Mucosa of gallbladder (tissue), 1 donor: ENCODE data around the gene GALR3. TPM values are rescaled to one million over a fixed set of nuclear protein-coding genes. Genes with fewer than 3 reads are reported as not detected.
A peak's percentile ranks its signal among the peaks of the same experiment; 100 is the strongest.

ENCODE experiments used
- DNase-seq: peaks from one replicate; pipeline ENCODE4 v3.0.0-alpha.2; 2020; ENCODE audit warnings: low spot score
- total RNA-seq: library from RNA; stranded (reverse); gene quantifications from one replicate; pipeline ENCODE4 v1.2.1, GENCODE V29; 2021
- donor health status: DM: no; HTN: no; CAD: no.

Gene GALR3
- total RNA-seq, 1 donor from 2014 or later = 0.29 TPM

DNA sequence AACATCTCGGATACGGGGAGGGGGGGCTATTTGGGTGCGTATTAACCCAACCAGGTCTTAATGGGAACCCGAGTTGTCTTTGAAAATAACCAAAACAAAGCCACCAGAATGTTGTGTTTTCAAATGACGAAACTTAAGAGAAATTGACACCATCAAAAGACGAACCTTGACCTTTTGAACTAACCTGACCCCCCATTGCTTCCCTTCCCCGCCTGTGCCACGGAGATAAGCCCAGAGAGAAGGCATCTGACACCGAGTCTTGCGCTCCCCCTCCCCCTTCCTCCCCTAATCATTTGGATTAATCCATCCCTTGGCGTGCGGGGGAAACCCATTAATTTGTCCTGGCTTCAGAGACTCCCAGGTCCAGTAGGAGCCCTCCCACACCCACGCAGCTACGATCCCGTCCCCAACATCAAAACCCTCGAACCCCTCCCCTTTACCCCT lies 20.0 kb upstream of the GALR3 start:
- no peak for DNase-seq

DNA sequence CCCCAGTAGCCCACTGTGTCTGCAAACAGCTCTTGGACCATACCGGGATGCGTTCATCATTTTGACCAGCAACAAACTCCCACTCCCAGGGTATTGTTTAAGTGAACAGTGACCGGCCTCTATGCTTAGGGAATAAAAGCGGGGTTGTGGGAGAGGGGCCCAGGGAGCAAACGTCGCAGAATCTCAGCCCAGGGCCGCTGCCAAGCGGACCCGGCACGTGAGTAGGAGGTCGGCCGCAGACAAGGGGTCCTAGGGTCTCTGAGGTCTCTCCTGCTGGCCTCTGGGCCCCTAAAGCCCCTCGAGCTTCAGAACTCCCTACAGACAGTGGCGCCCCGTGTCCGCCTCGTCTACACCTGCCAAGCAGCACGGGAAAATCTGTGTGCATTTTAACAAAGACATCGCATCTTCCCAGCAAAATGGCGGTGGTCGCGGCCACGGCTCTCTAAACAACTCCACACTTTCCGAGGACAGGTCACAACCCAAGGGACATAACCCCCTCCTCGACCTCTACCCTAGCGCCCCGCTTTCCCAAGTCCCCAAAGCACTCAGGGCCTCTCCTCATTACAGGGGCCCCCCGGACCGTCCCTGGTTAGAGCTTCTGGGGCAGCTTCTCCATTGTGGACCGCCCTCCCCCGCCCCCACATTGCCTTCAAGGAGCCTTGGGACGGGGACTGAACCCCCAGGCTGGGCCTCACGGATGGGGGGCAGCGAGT lies 19.4 kb upstream of the GALR3 start:
- DNase-seq = no peak

DNA sequence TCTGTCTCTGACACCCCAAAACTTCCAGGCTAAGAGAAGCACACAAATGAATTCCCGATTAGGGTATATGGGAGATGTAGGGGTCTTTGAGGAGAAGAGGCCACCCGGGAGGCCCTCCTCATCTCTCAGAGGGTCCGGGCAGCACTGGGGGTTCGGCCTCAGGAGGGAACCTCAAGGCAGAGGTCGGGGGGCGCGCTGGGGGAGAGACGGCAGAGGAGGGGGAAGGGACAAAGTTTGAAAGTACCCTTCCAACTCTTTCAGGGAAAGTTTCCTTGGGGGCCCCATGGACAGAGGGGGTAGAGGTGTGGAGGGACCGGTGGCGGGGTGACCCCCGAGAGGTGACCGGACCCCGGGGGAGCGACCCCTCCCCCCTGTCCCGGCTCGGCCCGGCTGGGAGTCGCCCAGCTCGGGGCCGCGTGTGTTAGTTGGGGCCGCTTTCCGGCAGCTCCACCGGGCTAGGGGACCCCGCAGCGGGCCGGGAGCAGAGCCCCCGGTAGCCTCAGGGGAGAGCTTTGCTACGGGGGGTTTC lies 18.8 kb upstream of the GALR3 start:
- no peak for DNase-seq

DNA sequence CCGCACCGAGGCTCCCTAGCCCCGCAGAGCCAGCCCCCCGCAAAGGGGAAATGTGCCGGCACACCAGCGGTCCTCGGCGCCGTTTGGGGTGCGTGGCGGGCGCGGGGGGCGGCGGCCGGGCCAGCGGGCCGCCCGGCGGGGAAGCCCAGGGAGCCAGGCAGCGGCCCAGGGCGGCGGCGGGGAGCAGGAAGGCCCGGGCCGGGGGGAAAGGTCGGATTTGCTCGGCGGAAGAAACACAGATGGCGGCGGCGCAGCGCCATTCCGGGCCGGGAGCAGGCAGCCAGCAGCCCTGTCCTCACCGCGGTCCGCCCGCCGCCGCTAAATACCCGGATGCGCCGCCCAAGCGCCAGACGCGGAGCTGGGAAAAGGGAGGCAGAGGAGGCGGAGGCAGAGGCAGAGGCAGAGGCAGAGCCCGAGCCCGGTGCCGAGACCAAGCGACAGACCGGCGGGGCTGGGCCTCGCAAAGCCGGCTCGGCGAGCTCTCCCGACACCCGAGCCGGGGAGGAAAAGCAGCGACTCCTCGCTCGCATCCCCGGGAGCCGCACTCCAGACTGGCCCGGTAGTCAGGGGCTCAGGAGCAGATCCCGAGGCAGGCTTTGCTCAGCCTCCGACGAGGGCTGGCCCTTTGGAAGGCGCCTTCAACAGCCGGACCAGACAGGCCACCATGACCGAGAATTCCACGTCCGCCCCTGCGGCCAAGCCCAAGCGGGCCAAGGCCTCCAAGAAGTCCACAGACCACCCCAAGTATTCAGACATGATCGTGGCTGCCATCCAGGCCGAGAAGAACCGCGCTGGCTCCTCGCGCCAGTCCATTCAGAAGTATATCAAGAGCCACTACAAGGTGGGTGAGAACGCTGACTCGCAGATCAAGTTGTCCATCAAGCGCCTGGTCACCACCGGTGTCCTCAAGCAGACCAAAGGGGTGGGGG lies 18.0 kb upstream of the GALR3 start:
- peak; percentile 91 for DNase-seq

DNA sequence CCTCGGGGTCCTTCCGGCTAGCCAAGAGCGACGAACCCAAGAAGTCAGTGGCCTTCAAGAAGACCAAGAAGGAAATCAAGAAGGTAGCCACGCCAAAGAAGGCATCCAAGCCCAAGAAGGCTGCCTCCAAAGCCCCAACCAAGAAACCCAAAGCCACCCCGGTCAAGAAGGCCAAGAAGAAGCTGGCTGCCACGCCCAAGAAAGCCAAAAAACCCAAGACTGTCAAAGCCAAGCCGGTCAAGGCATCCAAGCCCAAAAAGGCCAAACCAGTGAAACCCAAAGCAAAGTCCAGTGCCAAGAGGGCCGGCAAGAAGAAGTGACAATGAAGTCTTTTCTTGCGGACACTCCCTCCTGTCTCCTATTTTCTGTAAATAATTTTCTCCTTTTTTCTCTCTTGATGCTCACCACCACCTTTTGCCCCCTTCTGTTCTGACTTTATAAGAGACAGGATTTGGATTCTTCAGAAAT lies 17.3 kb upstream of the GALR3 start:
- DNase-seq = no peak

DNA sequence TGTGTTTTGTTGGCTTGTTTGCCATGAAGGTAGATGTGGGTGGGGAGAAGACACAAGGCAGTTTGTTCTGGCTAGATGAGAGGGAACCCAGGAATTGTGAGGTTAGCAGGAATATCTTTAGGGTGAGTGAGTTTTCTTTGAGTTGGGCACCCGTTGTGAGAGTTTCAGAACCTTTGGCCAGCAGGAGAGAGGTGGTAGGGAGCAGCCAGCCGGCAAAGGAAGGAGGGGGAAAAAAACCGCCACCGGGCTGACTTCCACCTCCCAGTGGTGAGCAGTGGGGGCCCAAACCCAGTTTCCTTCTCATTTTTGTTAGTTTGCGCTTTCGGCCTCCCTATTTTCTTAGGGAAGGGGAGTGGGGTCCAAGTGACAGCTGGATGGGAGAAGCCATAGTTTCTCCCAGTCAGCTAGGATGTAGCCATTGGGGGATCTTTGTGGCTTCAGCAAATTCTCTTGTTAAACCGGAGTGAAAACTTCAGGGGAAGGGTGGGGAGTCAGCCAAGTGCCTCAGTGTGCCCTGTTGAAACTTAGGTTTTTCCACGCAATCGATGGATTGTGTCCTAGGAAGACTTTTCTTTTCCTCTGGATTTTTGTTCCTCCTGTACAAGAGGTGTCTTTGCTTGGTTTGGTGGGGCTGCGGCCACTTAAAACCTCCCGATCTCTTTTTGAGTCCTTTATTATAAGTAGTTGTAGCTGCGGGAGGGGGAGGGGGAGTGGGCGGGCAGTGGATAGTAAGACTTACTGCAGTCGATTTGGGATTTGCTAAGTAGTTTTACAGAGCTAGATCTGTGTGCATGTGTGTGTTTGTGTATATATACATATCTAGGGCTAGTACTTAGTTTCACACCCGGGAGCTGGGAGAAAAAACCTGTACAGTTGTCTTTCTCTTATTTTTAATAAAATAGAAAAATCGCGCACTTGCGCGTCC lies 16.5 kb upstream of the GALR3 start:
- no peak for DNase-seq

DNA sequence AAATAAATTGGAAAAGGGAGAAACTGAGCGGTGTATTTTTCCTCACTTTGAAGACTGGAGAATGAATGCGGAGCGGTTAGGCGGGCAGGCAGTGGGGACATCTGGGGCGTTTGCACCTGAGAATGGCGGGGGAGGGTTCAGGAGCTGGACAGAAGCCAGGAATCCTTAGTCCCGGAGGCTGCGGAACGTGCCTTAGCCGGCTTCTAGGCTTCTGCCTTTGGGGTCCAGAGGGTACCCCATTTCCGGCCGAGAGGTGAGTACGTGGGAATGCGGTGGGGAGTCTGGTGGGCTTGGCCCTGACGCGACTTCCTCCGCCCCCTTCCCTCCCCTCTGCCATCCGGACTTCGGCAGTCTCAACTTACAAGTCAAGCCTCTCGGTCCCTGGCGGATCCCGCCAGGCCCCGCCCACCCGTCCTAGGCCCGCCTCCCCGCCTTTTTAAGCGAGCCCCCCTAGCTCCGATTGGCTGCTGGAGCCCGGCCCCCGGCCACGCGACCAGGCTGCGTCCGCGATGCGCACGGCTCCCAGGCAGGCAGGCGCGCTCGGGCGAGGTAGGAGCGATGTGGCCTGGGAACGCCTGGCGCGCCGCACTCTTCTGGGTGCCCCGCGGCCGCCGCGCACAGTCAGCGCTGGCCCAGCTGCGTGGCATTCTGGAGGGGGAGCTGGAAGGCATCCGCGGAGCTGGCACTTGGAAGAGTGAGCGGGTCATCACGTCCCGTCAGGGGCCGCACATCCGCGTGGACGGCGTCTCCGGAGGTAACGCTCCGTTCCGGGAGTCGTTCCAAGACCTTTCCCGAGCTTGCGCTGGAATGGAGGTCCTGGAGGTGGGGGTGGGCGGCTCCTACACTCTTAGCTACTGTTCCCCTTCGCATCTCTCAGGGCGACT lies 15.5 kb upstream of the GALR3 start, which contains the start of gene GCAT:
Gene GCAT, plus strand, starts transcription at position 525 of the 884 bp plus-strand sequence. Its CDS starts 34 bp downstream, at position 559.
- peak; percentile 97 for DNase-seq

DNA sequence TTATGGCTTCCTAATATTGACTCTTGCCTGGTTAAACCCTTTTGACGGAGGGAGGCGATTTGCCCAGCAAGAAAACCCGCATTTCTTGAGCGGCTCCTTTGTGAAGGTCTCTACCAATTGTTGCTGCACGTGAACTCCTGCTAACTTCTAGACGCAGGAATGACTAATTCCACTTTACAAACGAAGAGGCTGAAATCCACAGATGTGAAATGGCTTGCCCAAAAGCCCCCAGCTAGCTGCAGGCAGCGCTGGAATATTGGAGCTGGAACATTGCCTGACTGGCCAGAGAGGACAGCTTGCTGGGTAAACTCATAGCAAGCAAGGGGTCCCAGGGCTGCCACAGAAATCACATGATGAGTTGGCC lies 14.9 kb upstream of the GALR3 start:
- no peak for DNase-seq

DNA sequence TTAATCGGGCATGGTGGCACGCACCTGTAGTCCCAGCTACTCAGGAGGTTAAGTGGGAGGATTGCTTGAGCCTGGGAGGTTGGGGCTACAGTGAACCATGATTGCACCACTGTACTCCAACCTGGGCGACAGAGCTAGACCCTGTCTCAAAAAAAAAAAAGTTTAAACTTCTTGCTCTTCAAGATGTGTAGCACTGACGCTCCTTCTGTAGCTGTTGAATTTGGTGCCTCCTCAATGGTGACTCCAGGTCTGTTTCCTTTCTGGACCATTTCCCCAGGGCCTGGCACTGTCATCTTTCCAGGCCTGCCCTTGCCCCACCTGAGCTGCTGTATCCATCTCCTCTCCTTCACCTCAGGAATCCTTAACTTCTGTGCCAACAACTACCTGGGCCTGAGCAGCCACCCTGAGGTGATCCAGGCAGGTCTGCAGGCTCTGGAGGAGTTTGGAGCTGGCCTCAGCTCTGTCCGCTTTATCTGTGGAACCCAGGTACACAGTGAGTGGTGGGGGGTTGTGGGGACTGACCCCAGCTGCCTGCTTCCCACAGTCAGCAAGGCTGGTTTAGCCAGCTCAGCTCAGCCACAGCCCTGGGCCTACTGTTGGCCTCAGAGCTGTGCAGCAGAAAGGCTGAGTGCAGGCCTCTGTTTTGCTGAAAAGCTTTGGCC lies 13.4 kb upstream of the GALR3 start:
- no peak for DNase-seq

DNA sequence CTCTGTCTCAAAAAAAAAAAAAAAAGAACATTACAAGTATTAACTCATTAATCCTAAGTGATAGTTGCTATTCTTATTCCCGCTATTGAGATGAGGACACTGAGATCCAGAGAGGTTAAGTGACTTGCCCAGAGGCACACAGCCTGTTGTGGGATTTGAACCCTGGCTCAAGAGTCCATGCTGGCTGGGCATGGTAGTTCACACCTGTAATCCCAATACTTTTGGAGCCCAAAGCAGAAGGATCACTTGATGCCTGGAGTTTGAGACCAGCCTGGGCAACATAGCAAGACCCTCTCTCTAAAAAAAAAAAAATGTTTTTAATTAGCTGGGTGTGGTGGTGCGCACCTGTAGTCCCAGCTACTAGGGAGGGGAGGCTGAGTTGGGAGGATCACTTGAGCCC lies 11.3 kb upstream of the GALR3 start:
- no peak for DNase-seq

DNA sequence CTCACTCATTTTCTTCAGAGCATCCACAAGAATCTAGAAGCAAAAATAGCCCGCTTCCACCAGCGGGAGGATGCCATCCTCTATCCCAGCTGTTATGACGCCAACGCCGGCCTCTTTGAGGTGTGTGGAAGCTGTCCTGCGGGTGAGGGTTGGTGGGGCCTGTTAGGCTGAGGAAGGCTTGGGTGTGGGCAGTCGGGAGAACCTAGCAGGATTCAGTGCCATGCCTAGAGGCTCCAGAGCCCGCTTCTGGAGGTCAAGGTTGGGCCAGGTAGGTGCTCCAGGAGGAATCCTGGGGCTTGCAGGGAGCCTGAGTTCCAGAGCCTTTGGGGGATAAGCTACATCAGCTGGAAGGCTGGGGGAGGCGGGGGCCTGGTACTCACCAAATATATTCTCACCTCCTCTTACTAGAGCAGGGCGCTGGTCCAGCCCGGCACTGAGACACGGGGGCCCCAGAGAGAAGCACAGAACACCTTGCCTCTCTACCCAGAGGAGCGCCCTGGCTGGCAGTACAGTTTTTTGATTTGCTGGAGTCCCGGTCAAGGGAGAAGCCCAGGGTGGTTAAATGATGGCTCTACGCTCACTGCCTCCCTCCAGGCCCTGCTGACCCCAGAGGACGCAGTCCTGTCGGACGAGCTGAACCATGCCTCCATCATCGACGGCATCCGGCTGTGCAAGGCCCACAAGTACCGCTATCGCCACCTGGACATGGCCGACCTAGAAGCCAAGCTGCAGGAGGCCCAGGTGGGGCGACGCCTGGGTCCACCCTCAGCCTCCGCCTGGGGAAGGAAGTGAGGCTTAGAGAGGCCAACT lies 10.1 kb upstream of the GALR3 start:
- no peak for DNase-seq

DNA sequence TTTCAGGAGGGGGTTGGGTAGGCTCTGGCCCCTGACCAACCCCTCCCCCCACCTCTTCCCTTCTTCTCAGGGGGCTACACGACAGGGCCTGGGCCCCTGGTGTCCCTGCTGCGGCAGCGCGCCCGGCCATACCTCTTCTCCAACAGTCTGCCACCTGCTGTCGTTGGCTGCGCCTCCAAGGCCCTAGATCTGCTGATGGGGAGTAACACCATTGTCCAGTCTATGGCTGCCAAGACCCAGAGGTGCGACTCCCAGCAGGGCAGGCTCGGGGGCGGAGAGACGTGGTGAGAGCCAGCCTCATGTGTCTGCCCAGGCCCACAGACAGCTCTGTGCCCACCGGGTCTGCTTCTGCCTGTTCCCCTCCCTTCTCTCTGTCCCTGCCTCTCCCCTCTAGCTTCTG lies 7.6 kb upstream of the GALR3 start:
- no peak for DNase-seq

DNA sequence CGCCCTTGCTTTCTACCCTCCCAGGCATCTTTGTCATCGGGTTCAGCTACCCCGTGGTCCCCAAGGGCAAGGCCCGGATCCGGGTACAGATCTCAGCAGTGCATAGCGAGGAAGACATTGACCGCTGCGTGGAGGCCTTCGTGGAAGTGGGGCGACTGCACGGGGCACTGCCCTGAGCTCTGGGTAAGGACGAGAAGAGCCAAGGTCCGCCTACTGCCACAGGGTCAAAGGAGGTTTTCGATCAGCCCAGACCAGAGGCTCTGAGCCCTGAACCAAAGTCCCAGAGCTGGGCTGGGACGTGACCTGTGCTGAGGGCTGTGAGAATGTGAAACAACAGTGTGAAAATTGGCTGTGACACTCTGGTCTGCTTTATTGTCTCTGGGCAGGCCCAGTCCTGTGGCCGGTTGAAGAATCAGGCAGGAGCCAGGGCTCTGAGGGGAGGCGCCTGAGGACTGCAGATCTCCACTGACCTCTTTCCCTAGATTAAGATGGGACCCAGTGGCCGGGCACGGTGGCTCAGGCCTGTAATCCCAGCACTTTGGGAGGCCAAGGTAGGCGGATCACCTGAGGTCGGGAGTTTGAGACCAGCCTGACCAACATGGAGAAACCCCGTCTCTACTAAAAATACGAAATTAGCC lies 6.5 kb upstream of the GALR3 start:
- no peak for DNase-seq

DNA sequence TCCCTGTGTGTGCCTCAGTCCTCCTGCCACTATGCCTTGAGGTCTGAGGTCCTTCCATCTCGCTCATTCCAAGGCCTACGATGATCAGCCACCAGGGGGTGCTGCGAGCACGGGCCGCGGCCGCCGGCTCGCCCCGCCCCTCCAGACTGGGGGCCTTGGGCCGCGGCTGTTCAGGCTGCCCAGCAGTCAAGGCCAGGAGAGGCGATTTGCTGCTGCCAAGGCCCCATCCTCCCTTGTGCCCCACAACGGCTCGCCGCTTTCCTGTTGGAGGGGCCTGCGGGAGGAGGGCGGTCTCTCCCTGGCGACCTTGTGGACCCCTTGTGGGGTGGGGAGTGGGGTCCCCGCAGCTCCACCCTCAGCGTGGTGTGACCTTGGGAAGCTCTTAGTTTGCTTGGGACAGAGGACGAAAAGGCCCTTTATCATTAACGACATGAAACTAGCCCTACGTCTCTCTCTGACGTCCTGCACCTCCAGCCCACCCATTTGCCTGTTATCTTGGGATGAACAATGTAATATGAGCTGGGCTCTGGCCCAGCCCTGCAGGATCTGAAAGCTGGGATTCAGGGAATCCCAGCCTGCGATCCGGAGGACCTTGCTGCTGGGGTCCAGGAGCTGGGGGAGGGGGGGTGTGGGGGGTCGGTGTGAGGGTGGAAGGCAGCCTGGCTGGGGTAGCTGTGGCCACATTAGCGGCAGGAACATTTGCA lies 5.3 kb upstream of the GALR3 start:
- DNase-seq = peak; percentile 83

DNA sequence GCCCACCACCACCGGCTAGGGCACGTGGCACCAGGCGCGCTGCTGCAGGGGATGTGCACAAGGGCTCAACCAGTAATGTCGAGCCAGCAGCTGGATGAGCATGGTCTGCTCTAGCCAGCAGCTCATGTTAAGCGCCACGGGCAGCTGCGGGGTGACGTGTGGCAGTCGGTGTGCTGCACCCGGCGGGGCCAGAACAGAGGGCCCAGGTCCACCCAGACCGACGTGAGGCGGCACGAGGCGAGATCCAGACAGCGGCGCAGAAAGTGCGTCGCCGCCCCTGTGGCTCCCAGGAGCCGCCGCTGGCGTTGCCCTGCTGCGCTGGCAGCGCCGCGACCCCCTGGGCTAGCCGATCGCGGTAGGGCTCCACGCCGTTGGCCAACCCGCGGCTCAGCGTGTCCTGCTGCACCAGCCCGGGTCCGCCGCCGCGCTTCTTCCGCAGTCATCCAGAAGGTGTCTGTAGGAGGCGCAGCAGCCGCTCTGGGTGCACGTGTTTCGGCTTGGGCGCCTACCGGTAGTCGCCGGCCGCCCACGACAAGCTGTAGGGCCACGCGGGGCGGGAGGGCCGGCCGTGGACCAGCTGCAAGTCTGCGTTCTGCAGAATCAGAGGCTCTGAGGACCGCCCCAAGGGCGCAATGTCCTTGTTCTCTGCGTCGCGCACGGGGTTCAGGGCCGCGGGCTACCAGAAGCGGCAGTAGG lies 4.6 kb upstream of the GALR3 start:
- peak; percentile 54 for DNase-seq

DNA sequence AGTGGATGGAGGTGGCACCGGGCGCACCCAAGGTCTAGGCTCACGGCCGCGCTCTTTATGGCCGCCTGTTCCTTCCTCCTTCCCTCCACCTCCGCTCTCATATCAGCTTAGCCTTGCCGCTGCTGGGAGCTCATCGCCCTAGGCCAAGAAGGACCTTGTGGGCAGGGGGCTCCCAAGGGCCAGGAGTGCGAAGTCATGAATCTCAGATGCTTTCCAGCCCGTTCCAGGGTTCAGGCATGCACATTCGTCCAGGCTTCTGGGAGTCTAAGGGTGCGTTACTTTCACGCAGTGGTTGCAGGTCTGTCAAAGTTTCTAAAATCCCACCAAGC lies 4.1 kb upstream of the GALR3 start:
- no peak for DNase-seq

DNA sequence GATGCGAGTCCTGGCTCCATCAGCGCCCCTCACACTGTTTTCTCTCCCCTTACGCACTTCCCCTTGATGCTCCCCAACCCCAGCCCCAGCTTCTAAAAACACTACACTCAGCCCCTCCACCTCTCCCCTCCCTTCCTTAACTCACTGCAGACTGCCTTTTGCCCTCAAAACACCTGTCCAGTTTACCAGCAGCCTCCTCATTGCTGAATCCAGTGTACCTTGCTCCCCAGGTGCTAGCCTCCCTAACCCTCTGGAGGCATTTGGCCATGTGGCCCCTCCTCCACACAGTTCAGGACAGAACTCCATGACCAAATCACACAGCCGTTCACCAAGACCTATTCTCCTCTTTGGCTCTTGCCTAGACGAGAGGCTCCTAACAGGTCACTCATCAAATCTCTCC lies 2.8 kb upstream of the GALR3 start:
- DNase-seq = no peak
